ENCODE data around the gene TMEM151B.

- TF ChIP-seq CTCF (IDR thresholded peaks at IDR 0.05; ENCODE audit: insufficient read depth, low read depth, low read length): no peak
- TF ChIP-seq EZH2 (IDR thresholded peaks at IDR 0.05; ENCODE audit: insufficient read depth, low read length): no peak
Measured at GRCh38 chr6:44298864-44299263, 28.6 kb downstream of the TMEM151B start.

All from astrocyte (in vitro differentiated cells and primary cell).